Natural killer cell (primary cell): ENCODE results near the gene NCLN. TPM values are rescaled to one million over a fixed set of nuclear protein-coding genes. Genes with fewer than 3 reads are reported as not detected.
A peak's percentile ranks its signal among the peaks of the same experiment; 100 is the strongest.

Experiments used
- ATAC-seq, 3 donors: fragments of 150-1000 bp in 2 of 3; fragments of 200-7000 bp in 1 of 3; cut with Tn5 transposase; 1 replicate in 1 of 3; 2 replicates in 2 of 3; pipeline ENCODE4 v1.10.0; 2021; ENCODE audit warnings: mild to moderate bottlenecking in 2 of 3, moderate library complexity in 2 of 3
- DNase-seq, 2 donors: peaks; one replicate each; pipeline versions ENCODE4 v3.0.0 to v3.0.0-alpha.2; 2013 to 2021; ENCODE audit warnings: mixed read lengths in 1 of 2
- H3K27ac ChIP-seq: one replicate; pipeline ENCODE4 v1.5.1; 2013; ENCODE audit warnings: mild to moderate bottlenecking, low read length
- H3K27me3 ChIP-seq: one replicate; pipeline ENCODE4 v1.6.1; 2013; ENCODE audit warnings: low read length; ENCODE audit not compliant: control insufficient read depth, insufficient read depth
- H3K36me3 ChIP-seq: one replicate; pipeline ENCODE4 v1.6.1; 2013; ENCODE audit warnings: low read length; ENCODE audit not compliant: control insufficient read depth, insufficient read depth
- H3K4me1 ChIP-seq: one replicate; pipeline ENCODE4 v1.6.1; 2013; ENCODE audit warnings: low read length; ENCODE audit not compliant: control insufficient read depth, insufficient read depth
- H3K4me3 ChIP-seq: one replicate; pipeline ENCODE4 v1.5.1; 2013; ENCODE audit warnings: low read length
- H3K9me3 ChIP-seq: one replicate; pipeline ENCODE4 v1.6.1; 2013; ENCODE audit warnings: low read length; ENCODE audit not compliant: control insufficient read depth, insufficient read depth
- H3K27ac Mint-ChIP-seq, 2 donors: one replicate each; pipeline ENCODE4 v1.8.0; 2022; ENCODE audit warnings: mild to moderate bottlenecking in 2 of 2, mixed read lengths in 2 of 2, moderate library complexity in 1 of 2
- H3K27me3 Mint-ChIP-seq, 2 donors: one replicate each; pipeline ENCODE4 v1.8.0; 2022; ENCODE audit warnings: low read depth in 2 of 2, mixed read lengths in 2 of 2
- H3K36me3 Mint-ChIP-seq: one replicate; pipeline ENCODE4 v1.8.0; 2022; ENCODE audit warnings: mixed read lengths
- H3K4me1 Mint-ChIP-seq, 2 donors: one replicate each; pipeline ENCODE4 v1.8.0; 2022; ENCODE audit warnings: mixed read lengths in 2 of 2
- H3K4me3 Mint-ChIP-seq: one replicate; pipeline ENCODE4 v1.8.0; 2022; ENCODE audit warnings: mild to moderate bottlenecking, moderate library complexity, mixed read lengths
- H3K9me3 Mint-ChIP-seq, 2 donors: one replicate each; pipeline ENCODE4 v1.8.0; 2022; ENCODE audit warnings: mixed read lengths in 2 of 2
- CTCF ChIP-seq: fragments of 200-600 bp; IDR thresholded peaks from one replicate; pipeline ENCODE4 v1.8.0; 2022; ENCODE audit warnings: antibody characterized with exemption
- WGBS: methylation state at CpG from one replicate; pipeline ENCODE4 v1.1.7; 2013; ENCODE audit warnings: missing lambda C conversion rate; ENCODE audit not compliant: insufficient coverage; 5-methylcytosine and 5-hydroxymethylcytosine counted together
- intact Hi-C: fragments of 100-400 bp; cut with micrococcal nuclease; formaldehyde crosslinking; loops from one replicate; pipeline ENCODE4 v1.14.2; 2022
- total RNA-seq, 4 donors: library from RNA; stranded (reverse); fragments of 120-200 nt in 1 of 4; gene quantifications; one replicate each; pipeline versions ENCODE4 v1.2.3 to v1.2.4, GENCODE V29; 2013 to 2022

NCLN gene
- total RNA-seq, 3 donors from 2014 or later (not counting 1 experiment from before 2014, with no cell fraction given): 39.6 to 61.4 (median 49.0) TPM

DNA sequence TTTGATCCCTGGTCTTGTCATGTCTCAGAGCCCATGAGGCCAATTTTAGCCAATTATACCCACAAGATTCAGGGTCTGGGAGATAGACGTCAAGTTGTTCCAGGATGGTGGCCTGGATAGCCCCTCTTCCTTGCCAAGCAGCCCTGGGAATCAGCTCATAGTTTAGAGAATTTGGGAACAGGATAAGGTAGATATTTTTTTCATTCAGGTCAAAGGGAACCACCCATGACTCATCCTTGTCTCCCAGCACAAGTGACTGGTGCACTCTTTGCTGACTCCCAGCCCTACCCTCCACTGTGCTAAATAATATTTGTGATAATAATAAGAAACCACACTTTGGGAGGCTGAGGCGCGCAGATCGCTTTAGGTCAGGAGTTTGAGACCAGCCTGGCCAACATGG is 24.3 kb upstream of the NCLN start:
- Mint-ChIP-seq H3K27ac (no peak overlapping the region), H3K4me1 (peaks cover 5 to 12% of the 10 kb centered on the region in 2 donors), H3K4me3 (no peak overlapping the region), H3K9me3 (peaks cover 0 to 2% of the 10 kb centered on the region in 2 donors), H3K36me3 (no peaks in the 10 kb centered on the region), H3K27me3 (no peaks in the 10 kb centered on the region)
- no peak for TF ChIP-seq CTCF
- DNase-seq (no peak), ATAC-seq (no peak)
- no peak overlapping the region for H3K27ac ChIP-seq
- no peak overlapping the region for H3K4me3 ChIP-seq
- H3K4me1 ChIP-seq: peaks cover 29% of the 10 kb centered on the region
- no peaks in the 10 kb centered on the region for H3K9me3 ChIP-seq
- intact Hi-C loops: loop anchor here (5.0 kb wide), 1 partner anchor 84 kb away; no protein-coding TSS in a partner anchor
- H3K27me3 ChIP-seq: no peaks in the 10 kb centered on the region
- 98% methylated on average over 4 of the region's 4 CpGs for WGBS
- no peaks in the 10 kb centered on the region for H3K36me3 ChIP-seq

DNA sequence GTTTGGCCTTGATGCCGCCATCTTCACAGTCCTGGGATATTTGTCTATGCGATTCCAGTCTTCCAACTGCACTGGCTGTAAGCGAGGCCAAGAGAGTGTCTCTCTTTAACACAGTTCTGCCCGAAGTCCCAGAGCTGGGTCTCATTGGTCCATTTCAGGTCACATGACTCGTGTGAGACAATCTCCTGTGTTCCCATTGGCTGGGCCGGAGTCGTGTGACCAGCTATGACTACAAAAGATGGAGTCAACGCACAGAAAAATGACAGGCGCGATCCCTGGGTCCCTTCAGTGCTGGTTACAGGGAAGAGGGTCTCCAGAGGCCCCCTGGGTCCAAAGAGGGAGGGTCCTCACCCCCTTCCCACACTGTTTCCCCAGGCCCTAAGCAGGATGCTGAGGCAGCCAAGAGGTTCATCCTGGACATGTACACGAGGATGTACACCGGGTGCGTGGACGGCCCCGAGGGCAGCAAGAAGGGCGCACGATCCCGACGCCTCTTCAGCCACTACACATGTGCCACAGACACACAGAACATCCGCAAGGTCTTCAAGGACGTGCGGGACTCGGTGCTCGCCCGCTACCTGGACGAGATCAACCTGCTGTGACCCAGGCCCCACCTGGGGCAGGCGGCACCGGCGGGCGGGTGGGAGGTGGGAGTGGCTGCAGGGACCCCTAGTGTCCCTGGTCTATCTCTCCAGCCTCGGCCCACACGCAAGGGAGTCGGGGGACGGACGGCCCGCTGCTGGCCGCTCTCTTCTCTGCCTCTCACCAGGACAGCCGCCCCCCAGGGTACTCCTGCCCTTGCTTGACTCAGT is 23.1 kb upstream of the NCLN start:
- Histone ChIP-seq H3K36me3 (no peaks in the 10 kb centered on the region), H3K4me1 (peaks cover 29% of the 10 kb centered on the region), H3K9me3 (no peaks in the 10 kb centered on the region), H3K27ac (no peak overlapping the region), H3K27me3 (no peaks in the 10 kb centered on the region), H3K4me3 (no peak overlapping the region)
- intact Hi-C loops: loop anchor here (1.0 to 5.0 kb wide), 3 partner anchors 33 to 200 kb away; no protein-coding TSS in a partner anchor
- H3K27ac Mint-ChIP-seq: peak overlapping the region in 1 of 2 donors; percentile 38
- no peak for TF ChIP-seq CTCF
- ATAC-seq (no peak), DNase-seq (peak in 1 of 2 donors; percentile 45)
- H3K27me3 Mint-ChIP-seq: no peaks in the 10 kb centered on the region
- peaks cover 5 to 12% of the 10 kb centered on the region in 2 donors for H3K4me1 Mint-ChIP-seq
- no peak overlapping the region for H3K4me3 Mint-ChIP-seq
- 87% methylated on average over 38 of the region's 38 CpGs for WGBS
- H3K36me3 Mint-ChIP-seq: no peaks in the 10 kb centered on the region
- H3K9me3 Mint-ChIP-seq: peaks cover 0 to 2% of the 10 kb centered on the region in 2 donors

DNA sequence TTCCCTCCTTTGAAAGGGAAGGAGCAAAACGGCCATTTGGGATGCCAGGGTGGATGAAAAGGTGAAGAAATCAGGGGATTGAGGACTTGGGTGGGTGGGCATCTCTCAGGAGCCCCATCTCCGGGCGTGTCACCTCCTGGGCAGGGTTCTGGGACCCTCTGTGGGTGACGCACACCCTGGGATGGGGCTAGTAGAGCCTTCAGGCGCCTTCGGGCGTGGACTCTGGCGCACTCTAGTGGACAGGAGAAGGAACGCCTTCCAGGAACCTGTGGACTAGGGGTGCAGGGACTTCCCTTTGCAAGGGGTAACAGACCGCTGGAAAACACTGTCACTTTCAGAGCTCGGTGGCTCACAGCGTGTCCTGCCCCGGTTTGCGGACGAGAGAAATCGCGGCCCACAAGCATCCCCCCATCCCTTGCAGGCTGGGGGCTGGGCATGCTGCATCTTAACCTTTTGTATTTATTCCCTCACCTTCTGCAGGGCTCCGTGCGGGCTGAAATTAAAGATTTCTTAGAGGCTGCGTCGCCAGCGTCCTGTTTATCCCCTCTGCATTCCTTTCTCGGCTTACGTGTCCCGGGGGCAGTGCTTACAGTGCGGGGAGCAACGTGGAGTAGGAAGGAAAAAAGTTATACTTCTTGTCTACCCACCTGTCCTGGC is 22.4 kb upstream of the NCLN start:
- intact Hi-C loops: loop anchor here (1.0 to 5.0 kb wide), 3 partner anchors 34 to 201 kb away; no protein-coding TSS in a partner anchor
- H3K4me3 Mint-ChIP-seq: no peak overlapping the region
- peaks cover 29% of the 10 kb centered on the region for H3K4me1 ChIP-seq
- H3K4me3 ChIP-seq: no peak overlapping the region
- peak; percentile 54 to 88 for DNase-seq
- H3K27me3 Mint-ChIP-seq: no peaks in the 10 kb centered on the region
- H3K36me3 Mint-ChIP-seq: no peaks in the 10 kb centered on the region
- H3K9me3 Mint-ChIP-seq: peaks cover 0 to 2% of the 10 kb centered on the region in 2 donors
- H3K27ac Mint-ChIP-seq: peak overlapping the region in 1 of 2 donors; percentile 38
- TF ChIP-seq CTCF: peak; percentile 98
- 49% methylated on average over 27 of the region's 27 CpGs for WGBS
- no peaks in the 10 kb centered on the region for H3K27me3 ChIP-seq
- no peaks in the 10 kb centered on the region for H3K36me3 ChIP-seq
- H3K9me3 ChIP-seq: no peaks in the 10 kb centered on the region
- peak; percentile 79 to 92 (median 86) for ATAC-seq
- H3K4me1 Mint-ChIP-seq: peaks cover 5 to 12% of the 10 kb centered on the region in 2 donors
- no peak overlapping the region for H3K27ac ChIP-seq
